Heart right ventricle (tissue), 16 donors: Measurements from ENCODE around the gene SKIDA1. TPM values are rescaled to one million over a fixed set of nuclear protein-coding genes. Genes with fewer than 3 reads are reported as not detected.

ENCODE experiments used
- ATAC-seq, 8 donors: fragments of 200-7000 bp; cut with Tn5 transposase; one replicate each; pipeline ENCODE4 v1.9.1; 2020; ENCODE audit warnings: mild to moderate bottlenecking in 8 of 8, moderate library complexity in 8 of 8, moderate number of reproducible peaks in 1 of 8
- DNase-seq, 2 donors: peaks; one replicate each; pipeline ENCODE4 v3.0.0-alpha.2; 2020
- H3K27ac ChIP-seq, 10 donors: fragments of 200-600 bp; sonication (generic) in 2 of 10; one replicate each; pipeline versions ENCODE4 v1.5.0 to v1.8.0; 2020 to 2022; ENCODE audit warnings: mild to moderate bottlenecking in 3 of 10
- H3K27me3 ChIP-seq, 7 donors: fragments of 200-600 bp; one replicate each; pipeline ENCODE4 v1.8.0; 2021 to 2022; ENCODE audit warnings: mild to moderate bottlenecking in 2 of 7
- H3K36me3 ChIP-seq, 9 donors: fragments of 200-600 bp; sonication (generic) in 1 of 9; one replicate each; pipeline versions ENCODE4 v1.5.0 to v1.8.0; 2020 to 2022; ENCODE audit warnings: mild to moderate bottlenecking in 2 of 9
- H3K4me1 ChIP-seq, 9 donors: fragments of 200-600 bp; sonication (generic) in 1 of 9; one replicate each; pipeline versions ENCODE4 v1.5.0 to v1.8.0; 2020 to 2022; ENCODE audit warnings: mild to moderate bottlenecking in 4 of 9
- H3K4me3 ChIP-seq, 10 donors: fragments of 200-600 bp; sonication (generic) in 2 of 10; one replicate each; pipeline versions ENCODE4 v1.5.0 to v1.8.0; 2020 to 2022; ENCODE audit warnings: mild to moderate bottlenecking in 7 of 10, moderate library complexity in 2 of 10
- H3K9me3 ChIP-seq, 11 donors: fragments of 200-600 bp in 10 of 11; sonication (generic) in 2 of 11; one replicate each; pipeline versions ENCODE4 v1.5.0 to v1.8.0; 2013 to 2022; ENCODE audit warnings: mild to moderate bottlenecking in 2 of 11, control low read depth in 1 of 11, moderate library complexity in 1 of 11
- WGBS, 2 donors: extraction: QIAGEN DNeasy Blood & Tissue Kit; methylation state at CpG; one replicate each; pipeline ENCODE4 v1.1.7; 2013; ENCODE audit warnings: inconsistent platforms in 1 of 2; 5-methylcytosine and 5-hydroxymethylcytosine counted together
- intact Hi-C, 10 donors: fragments of 100-400 bp; cut with DNase I; formaldehyde crosslinking; loops; one replicate each; pipeline versions ENCODE4 v1.11.1 to v1.14.2; 2022
- polyA plus RNA-seq, 2 donors: library from polyadenylated mRNA; stranded (reverse); fragments of 200-250 nt; gene quantifications; one replicate each; pipeline ENCODE4 v1.2.3, GENCODE V29; 2013
- total RNA-seq, 10 donors: library from RNA; stranded (reverse); fragmentation: NEBNext Ultra II Directional in 3 of 10; extraction: Animal tissue kit (Norgen Biotek cat#: 25700) in 3 of 10; gene quantifications; one replicate each; pipeline versions ENCODE4 v1.2.1 to v1.2.4, GENCODE V29; 2021 to 2023
- TF ChIP-seq, protein P1 (sequence below), 9 donors: fragments of 200-600 bp; sonication (generic) in 2 of 9; IDR thresholded peaks; one replicate each; pipeline versions ENCODE4 v1.5.0 to v1.8.0; 2021 to 2022; ENCODE audit warnings: antibody characterized with exemption in 9 of 9, mild to moderate bottlenecking in 5 of 9, moderate library complexity in 1 of 9
- donor health status: Arrhythmogenic right ventricular cardiomyopathy.
- donor health status: ischemic (EF 13 %, LVEDD 7.1; RV severe dilation, severe dysfunction).
- donor health status: healthy with polysubstance abuse.
- donor health status: DM: no; HTN: yes; CAD: no.
- donor health status: DM: no; HTN: no; CAD: no.
- donor health status: ischemic (EF 25% LVEDD 6.9; RV normal size, moderate dysfunction).
- donor health status: ischemic (EF 25% LVEDD 5.7; RV mildly dilated, moderate dysfunction).
- donor health status: healthy.
- donor health status: DM: yes; HTN: yes; CAD: no.
- donor health status: Ischemic cardiomyopathy.
- donor health status: ischemic (EF 35%, LVEDD 5.7; RV mildly dilated, moderate dysfunction).
- donor health status: nonischemic (EF 11% LVEDD 7.7; RV severe dilation, severe dysfunction).
- donor health status: DM: yes; HTN: yes; CAD: no.
- donor health status: PGD.
- donor health status: ischemic (EF 29% LVEDD 5.4; RV normal size, mild dysfunction).
- donor health status: nonischemic (EF 23%, LVEDD 6.1; RV moderate dilation, normal function).

SKIDA1 gene
- total and polyA plus RNA-seq, 12 donors: 0.23 to 6.4 (median 2.6) TPM

DNA sequence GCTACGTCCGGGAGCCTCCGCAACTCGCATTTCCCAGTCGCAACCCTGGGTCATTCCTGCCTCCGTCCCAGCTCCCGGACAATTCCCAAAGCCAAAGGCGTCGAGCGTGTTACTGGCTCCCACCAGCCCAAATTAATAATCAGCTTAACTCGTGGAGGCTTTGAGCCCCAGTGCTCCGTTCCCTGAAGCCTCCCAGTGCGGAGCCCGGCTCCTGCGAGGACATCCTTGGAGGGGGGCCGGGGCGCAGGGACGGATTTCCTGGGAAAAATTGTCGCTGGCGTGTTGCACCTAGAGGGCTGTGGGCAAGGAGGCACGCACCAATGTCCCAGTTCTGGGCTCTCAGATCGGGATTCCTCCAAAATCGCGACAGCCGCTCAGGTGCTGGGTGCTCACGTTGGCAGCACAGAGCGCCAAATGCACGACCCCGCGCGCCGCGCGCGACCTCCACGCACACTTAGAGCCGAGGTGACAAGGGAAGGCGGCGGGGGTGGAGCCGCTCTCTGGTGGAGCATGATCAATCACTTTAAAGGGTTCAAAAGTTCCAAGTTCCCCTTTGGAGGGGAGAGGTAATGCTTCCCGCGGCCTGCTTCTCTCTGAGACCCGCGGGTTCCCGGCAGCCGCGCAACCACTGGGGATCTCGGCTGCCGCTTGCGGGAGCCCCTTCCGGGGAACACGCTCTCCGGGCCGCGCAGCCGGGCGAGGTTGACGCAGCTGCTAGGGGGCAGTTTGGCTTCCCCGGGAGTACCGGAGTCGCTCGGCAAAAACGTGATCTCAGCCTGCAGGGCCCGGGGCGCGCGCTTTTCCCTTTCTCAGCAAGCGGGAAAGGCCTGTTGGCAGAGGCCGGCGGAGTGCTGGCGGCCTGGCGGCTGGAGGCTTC, 25.5 kb downstream of the SKIDA1 start:
- TF ChIP-seq, protein P1, sequence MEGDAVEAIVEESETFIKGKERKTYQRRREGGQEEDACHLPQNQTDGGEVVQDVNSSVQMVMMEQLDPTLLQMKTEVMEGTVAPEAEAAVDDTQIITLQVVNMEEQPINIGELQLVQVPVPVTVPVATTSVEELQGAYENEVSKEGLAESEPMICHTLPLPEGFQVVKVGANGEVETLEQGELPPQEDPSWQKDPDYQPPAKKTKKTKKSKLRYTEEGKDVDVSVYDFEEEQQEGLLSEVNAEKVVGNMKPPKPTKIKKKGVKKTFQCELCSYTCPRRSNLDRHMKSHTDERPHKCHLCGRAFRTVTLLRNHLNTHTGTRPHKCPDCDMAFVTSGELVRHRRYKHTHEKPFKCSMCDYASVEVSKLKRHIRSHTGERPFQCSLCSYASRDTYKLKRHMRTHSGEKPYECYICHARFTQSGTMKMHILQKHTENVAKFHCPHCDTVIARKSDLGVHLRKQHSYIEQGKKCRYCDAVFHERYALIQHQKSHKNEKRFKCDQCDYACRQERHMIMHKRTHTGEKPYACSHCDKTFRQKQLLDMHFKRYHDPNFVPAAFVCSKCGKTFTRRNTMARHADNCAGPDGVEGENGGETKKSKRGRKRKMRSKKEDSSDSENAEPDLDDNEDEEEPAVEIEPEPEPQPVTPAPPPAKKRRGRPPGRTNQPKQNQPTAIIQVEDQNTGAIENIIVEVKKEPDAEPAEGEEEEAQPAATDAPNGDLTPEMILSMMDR (IDR thresholded peaks at IDR 0.05): no peak
- Histone ChIP-seq H3K36me3 (no peaks in the 10 kb centered on the region), H3K4me3 (peak overlapping the region; percentile 16 to 64 (median 49)), H3K9me3 (no peaks in the 10 kb centered on the region), H3K4me1 (peaks cover 0 to 38% (median 13%) of the 10 kb centered on the region in 9 donors), H3K27me3 (peaks cover 0 to 58% (median 0%) of the 10 kb centered on the region in 7 donors), H3K27ac (peak overlapping the region in 3 of 10 donors; percentile 26 to 45 (median 39))
- WGBS, 2 donors: 38 to 41% methylated on average over 69 to 72 of the region's 72 CpGs
- intact Hi-C loops: loop anchor here (2.0 to 10.0 kb wide), 14 partner anchors 17 to 1487 kb away; partner anchors contain the start of genes MLLT10 (in 6 of the 10) and BMI1 (in 2 of the 10)
- no peak for ATAC-seq
- no peak for DNase-seq

- TF ChIP-seq, protein P1 (IDR thresholded peaks at IDR 0.05): no peak
- DNase-seq (no peak), ATAC-seq (no peak)
- intact Hi-C loops: loop anchor here (2.0 to 10.0 kb wide), 14 partner anchors 18 to 1488 kb away; partner anchors contain the start of genes MLLT10 (in 6 of the 10) and BMI1 (in 2 of the 10)
- Histone ChIP-seq H3K27ac (no peak overlapping the region), H3K27me3 (peaks cover 0 to 67% (median 0%) of the 10 kb centered on the region in 7 donors), H3K9me3 (no peaks in the 10 kb centered on the region), H3K4me1 (peaks cover 0 to 48% (median 13%) of the 10 kb centered on the region in 9 donors), H3K36me3 (no peaks in the 10 kb centered on the region), H3K4me3 (no peak overlapping the region)
- whole genome bisulfite sequencing, 2 donors: 92% methylated on average over 8 of the region's 8 CpGs
Observed at GRCh38 chr10:21498986-21499385, 26.5 kb downstream of the SKIDA1 start.

DNA sequence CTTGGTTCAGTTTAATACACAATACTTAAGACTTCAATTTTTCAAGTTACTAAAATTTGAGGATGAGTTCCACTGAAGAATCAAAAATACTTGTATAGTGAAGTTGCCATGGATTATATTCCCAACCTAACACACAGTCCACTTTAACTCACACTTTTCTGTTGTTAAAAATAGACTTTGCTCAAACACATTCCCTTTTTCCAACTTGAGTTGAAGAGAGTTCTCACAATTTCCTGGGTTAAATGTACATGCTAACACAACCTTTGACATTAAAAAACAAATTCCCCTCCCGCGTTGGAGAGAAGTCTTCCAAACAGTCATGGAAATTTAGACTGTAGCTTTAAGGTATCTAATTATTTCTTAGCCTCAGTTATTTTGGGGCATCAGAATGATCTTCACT, 27.1 kb downstream of the SKIDA1 start:
- H3K36me3 ChIP-seq: no peaks in the 10 kb centered on the region
- TF ChIP-seq, protein P1 (IDR thresholded peaks at IDR 0.05): no peak
- ATAC-seq (no peak), DNase-seq (no peak)
- H3K27ac ChIP-seq: no peak overlapping the region
- peaks cover 0 to 73% (median 0%) of the 10 kb centered on the region in 7 donors for H3K27me3 ChIP-seq
- H3K4me3 ChIP-seq: no peak overlapping the region
- H3K9me3 ChIP-seq: no peaks in the 10 kb centered on the region
- 93 to 98% methylated on average over 2 of the region's 2 CpGs for WGBS, 2 donors
- H3K4me1 ChIP-seq: peaks cover 0 to 51% (median 15%) of the 10 kb centered on the region in 9 donors
- intact Hi-C loops: loop anchor here (2.0 to 10.0 kb wide), 14 partner anchors 18 to 1489 kb away; partner anchors contain the start of genes MLLT10 (in 6 of the 10) and BMI1 (in 2 of the 10)

GRCh38 chr10:21497177-21497807, 28.2 kb downstream of the SKIDA1 start:
- Histone ChIP-seq H3K9me3 (no peaks in the 10 kb centered on the region), H3K27ac (peak overlapping the region in 9 of 10 donors; percentile 79 to 91 (median 85)), H3K4me3 (peak overlapping the region; percentile 57 to 89 (median 80)), H3K36me3 (no peaks in the 10 kb centered on the region), H3K4me1 (peaks cover 0 to 51% (median 15%) of the 10 kb centered on the region in 9 donors), H3K27me3 (peaks cover 0 to 76% (median 0%) of the 10 kb centered on the region in 7 donors)
- TF ChIP-seq, protein P1 (IDR thresholded peaks at IDR 0.05): no peak
- intact Hi-C loops: loop anchor here (2.0 to 10.0 kb wide), 17 partner anchors 20 to 1490 kb away; partner anchors contain the start of genes MLLT10 (in 6 of the 10) and BMI1 (in 2 of the 10)
- 5% methylated on average over 37 of the region's 37 CpGs for WGBS, 2 donors
- ATAC-seq: peak; percentile 40 to 81 (median 70)
- DNase-seq: peak; percentile 91 to 95
